ENCODE measurements around the gene DNAAF5.

The DNAAF5 gene

GRCh38 chr7:726084-726853, at the start of gene DNAAF5:
TSS of gene DNAAF5 (plus strand) at chr7:726699. CDS start at chr7:726721, 22 bp downstream.
- DNase-seq (ENCODE audit: low read depth), result peak; percentile 72

- no peak for DNase-seq (ENCODE audit: low read depth)
These were observed 49.5 kb upstream of the DNAAF5 start for GRCh38 chr7:676972-677385.

- DNase-seq (ENCODE audit: low read depth), result no peak
These were observed 45.9 kb upstream of the DNAAF5 start for GRCh38 chr7:680411-681127.

DNA sequence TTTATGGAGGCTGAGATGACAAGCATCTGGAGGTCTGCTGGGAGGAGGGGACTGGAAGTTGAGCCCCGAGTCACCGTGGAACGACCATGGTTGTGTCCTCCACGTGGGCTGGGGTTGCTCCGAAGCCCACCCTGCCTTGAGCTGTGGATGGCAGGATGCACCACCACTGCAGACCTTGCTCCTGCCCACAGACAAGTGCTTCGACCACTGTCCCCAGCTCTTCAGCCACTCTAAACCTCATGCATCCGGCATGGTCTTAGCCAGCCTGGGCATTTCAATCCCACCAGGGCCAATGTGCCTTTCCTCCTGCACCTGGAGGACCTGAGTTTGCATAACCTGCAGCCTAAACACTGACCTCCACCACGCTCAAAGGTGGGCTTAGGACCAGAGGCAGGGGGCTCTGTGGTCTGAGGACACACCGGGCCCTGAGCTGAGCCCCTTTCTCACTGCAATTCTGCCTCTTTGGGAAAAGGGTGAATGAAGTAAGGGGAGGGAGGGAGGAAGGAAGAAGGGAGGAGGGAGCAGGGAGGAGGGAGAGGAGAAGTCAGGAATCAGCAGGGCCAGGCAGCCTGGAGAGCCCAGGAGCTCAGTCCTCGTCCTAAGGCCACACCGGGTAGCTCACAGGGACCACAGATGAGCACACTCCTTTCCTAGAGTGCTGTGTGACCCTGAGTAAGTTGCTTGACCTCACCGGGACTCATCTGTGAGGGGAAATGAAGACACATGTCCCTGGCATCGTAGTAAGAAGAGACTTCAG, 44.8 kb upstream of the DNAAF5 start:
- no peak for DNase-seq (ENCODE audit: low read depth)

DNA sequence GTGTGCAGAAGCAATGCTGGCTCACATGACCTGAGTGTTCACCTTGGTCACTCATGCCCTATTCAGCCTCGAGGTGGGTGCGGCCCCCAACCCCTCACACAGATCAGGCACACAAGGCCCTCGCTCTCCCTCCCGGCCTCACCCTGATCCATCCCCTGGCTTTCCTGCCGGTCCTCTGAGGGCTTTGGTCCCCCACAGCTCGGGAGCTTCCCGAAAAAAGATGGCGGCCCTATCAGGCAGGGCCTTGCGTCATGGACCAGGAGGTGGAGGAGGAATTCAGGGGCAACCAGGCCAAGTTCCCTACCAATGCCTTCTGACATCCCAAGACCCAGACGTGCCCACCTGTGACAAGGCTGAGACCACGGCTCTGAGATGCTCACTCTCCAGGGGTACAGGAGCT, 43.7 kb upstream of the DNAAF5 start:
- no peak for DNase-seq (ENCODE audit: low read depth)

- DNase-seq (ENCODE audit: low read depth), result no peak
These were observed 42.8 kb upstream of the DNAAF5 start for GRCh38 chr7:683526-684205.

DNA sequence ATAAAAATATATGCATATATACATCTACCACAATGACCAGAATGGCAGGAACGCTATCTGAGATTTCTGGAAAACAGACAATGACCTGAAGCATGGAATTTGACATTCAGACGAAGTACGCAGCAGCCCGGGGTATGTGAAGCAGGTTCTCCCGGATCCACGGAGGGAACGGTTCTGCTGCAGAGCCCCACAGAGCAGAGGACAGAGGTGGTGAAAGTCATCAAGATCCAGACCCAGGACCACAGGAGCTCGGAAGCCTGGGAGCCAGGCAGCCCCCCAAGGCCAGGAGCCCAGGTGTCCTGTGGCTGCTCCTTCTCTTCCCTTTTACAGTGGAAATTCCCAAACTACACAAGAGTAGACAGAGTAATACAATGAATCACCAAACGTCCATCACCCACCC, 42.1 kb upstream of the DNAAF5 start:
- DNase-seq (ENCODE audit: low read depth), result no peak

DNA sequence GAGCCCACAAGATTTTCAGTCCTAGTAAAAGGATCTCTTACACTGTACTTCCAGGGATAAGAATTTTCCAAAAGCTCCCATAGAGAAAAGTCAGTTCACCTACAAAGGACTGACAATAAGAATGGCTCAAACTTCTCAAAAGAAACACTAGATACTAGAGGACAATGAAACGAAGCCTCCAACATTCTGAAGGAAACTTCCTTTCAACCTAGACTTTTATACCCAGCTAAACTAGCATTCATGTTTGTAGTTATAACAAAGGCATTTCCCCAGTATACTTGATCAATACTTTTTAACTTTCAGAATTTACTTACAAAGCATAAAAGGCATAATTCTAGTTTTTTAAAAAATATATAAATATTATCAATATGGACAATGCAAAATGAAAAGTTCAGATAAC, 41.0 kb upstream of the DNAAF5 start:
- no peak for DNase-seq (ENCODE audit: low read depth)

DNA sequence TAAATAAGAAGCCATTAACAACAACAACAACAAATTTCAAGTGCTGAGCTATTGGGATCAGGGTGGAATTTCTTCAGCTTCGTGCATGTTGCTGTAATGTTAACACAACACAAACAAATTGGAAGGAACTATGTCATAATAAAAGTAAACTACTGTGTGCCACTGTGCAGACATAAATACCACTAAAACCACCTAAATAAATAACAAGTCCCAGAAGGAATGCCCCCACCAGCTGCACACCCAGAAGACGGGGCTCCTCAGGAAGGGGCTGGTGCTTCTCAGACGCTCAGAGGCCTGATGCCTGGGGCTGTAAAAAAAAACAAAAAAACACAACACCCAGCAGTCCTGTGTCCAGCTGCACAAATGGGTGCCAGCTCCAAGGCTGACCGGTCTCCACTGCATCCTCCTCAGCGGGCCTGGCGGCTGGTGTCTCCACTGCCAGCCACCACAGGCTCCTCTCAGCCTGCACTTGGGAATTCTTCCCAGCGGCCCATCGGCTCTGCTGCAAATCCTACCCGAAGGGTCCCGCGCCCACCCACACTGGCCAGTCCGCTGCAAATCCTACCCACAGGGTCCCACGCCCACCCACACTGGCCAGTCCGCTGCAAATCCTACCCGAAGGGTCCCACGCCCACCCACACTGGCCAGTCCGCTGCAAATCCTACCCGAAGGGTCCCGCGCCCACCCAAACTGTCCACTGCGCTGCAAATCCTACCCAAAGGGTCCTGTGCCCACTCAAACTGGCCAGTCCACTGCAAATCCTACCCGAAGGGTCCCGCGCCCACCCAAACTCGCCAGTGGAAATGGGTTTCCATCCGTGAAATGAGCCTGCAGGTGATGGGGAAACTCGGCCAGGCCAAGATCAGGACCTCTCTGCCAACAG, 35.8 kb upstream of the DNAAF5 start:
- no peak for DNase-seq (ENCODE audit: low read depth)

GRCh38 chr7:691361-692045, 35.0 kb upstream of the DNAAF5 start:
- no peak for DNase-seq (ENCODE audit: low read depth)

DNA sequence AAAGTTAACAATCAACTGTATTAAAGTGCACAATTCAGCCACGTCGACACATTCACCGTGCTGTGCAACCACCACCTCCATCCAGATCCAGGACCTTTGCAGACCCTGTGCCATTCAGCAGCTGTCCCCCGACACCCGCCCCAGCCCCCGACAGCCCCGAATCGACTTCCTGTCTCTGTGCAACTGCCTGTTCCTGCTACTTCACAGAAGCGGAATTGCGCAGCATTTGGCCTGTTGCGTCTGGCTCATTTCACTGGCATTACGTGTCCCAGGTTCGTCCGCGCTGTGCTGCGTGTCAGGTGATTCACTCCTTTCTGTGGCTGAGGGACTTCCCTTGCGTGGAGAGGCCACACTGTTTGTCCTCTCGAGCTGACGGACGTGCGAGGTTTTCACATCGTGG, 33.2 kb upstream of the DNAAF5 start:
- DNase-seq (ENCODE audit: low read depth), result no peak

DNA sequence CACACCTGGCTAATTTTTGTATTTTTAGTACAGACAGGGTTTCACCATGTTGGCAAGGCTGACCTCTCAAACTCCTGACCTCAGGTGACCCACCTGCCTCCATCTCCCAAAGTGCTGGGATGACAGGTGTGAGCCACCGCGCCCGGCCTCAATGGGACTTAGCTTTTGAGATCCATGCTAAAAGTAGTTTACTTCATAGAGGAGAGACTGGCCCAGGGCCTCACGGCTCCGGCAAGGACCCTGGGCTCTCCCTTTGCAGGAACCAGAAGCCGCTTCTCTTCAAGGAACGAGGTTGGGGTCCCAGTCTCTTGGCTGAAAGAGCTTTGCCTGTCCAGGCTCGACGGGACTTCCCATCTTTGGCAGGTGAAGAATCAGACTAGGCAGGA, 30.1 kb upstream of the DNAAF5 start:
- DNase-seq (ENCODE audit: low read depth), result no peak

DNA sequence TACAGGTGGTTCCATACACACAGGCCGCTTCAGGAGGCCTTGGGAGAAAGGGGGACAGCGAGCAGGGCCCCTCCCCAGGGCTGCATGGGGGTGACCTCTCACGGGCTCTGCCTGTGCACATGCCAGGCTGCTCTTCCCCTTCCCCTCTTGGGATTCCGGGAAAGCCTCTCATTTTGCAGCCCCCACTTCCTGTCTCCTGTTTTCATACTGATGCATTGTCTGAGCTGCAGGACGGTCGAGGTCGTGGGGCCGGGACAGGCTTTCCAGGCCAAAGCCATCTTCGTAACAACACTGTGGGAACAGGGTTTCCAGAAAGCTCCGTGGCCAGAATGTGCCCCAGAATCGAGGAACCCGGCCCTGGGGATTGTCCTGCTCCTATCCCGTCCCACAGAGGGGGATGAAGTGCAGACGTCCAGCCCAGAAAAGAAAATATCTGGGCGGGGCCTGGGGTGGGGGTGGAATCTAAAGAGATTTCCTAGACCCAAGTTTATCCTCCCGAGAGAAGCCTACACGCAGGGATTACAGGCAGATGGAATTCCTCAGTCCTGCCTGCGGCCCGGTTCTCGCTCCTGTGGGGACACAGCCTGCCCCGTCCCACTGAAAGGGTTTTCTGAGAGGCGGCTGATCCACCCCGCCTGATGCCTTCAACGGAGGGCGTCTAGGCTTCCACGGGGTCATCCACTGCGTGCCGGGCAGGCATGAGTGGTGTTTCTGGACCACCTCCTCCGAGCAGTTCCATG, 29.5 kb upstream of the DNAAF5 start:
- DNase-seq (ENCODE audit: low read depth), result no peak

DNA sequence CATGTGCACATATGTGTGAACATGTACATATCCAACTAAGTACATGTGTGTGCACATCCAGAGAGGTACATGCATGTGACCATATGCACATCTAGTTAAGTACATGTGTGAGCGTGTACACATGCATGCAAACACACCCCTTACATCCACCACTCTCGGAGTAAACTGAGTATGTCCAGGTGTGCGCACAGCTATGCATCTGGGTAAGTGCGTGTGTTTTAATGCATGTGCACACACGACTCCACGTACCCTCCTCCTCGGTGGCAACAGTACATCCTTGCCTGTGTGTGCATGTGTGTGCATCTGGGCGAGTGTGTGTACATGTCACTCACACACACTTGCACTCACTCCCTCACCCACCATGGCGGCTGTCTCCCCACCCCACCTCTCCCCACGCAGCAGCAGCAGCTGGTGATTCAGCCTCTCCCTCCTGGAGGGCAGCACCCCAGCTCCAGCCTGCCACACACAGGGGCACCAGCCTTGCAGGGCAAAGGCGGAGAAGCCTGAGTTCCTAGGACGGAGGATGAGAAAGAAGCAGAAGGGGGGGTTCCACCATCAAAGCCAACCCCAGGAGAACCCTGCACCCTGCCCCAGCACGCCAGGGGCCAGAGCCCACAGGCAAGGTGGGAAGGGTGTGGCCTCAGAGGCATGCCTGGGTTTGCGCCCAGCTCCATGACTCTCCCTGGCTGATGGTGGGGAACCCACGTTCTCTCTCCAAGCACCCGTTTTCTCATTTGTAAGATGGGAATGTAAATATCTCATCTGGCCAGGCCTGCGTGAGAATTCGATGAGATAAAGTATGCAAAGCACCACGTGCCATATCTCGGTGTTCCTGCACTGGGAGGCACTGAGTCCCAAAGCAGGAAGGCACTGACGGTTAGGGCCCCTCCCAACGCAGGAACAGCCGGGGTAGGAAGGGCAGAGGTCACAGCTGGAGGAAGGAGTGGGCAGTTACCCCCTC, 27.7 kb upstream of the DNAAF5 start:
- DNase-seq (ENCODE audit: low read depth), result no peak

DNA sequence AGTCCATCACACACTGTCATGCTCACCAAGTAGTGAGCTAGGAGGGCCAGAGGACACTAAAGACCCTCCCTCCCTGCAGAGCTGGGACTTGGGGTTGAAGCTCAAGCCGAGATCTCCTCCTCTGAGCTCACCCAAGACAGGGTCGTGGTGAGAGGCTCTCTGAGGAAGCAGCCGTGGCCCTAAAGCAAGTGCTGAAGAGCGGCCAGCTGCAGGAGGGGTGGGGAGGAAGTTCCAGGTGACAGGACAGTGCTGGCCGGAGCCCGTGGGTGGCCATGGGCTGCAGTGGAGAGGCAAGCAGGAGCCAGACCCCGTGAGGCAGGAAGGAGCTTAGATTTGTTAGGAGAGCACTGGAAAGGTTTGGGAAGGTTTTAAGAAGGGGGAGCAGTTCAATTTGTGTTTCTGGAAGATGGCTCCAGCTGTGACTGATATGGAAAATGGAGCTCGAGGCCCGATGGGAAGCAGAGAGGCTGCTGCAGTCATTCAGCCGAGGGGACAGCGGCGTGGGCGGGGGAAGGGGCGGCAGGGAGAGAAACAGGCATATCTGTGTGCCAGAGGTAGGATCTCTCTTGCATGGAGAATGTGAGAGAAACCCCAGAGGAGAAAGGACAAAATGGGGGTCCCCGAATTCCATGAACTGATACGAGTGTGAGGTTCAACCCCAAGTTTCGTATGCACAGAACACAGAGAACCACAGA, 26.9 kb upstream of the DNAAF5 start:
- no peak for DNase-seq (ENCODE audit: low read depth)

GRCh38 chr7:701086-701671, 25.3 kb upstream of the DNAAF5 start:
- no peak for DNase-seq (ENCODE audit: low read depth)

DNA sequence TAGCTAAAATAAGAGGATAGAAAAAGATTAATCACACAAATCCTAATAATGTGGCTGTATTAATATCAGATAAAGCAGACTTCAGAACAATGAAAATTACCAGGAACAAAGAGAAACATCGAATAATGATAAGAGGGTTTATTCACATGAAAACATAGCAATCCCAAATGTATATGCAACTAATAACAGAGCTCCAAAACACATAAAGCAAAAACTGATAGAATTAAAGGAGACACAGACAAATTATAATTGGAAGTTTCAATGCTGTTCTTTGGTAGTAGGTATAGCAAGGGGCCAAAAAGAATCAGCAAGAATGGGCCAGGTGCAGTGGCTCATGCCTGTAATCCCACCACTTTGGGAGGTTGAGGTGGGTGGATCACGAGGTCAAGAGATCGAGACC, 23.4 kb upstream of the DNAAF5 start:
- no peak for DNase-seq (ENCODE audit: low read depth)

GRCh38 chr7:706721-707120, 19.8 kb upstream of the DNAAF5 start:
- DNase-seq (ENCODE audit: low read depth), result no peak

All from stimulated activated CD8-positive, alpha-beta memory T cell treated with anti-CD3 and anti-CD28 coated beads, Interleukin-7, amount 100 ng/mL, for 24 hours (primary cell).